HG03097 (cell line): Measurements from ENCODE around the gene ARHGEF4.

Experiments used
- ATAC-seq: cut with Tn5 transposase; IDR thresholded peaks from one replicate; pipeline ENCODE4 v1.9.1; 2021; ENCODE audit not compliant: unreplicated experiment, low FRiP score

The ARHGEF4 gene

DNA sequence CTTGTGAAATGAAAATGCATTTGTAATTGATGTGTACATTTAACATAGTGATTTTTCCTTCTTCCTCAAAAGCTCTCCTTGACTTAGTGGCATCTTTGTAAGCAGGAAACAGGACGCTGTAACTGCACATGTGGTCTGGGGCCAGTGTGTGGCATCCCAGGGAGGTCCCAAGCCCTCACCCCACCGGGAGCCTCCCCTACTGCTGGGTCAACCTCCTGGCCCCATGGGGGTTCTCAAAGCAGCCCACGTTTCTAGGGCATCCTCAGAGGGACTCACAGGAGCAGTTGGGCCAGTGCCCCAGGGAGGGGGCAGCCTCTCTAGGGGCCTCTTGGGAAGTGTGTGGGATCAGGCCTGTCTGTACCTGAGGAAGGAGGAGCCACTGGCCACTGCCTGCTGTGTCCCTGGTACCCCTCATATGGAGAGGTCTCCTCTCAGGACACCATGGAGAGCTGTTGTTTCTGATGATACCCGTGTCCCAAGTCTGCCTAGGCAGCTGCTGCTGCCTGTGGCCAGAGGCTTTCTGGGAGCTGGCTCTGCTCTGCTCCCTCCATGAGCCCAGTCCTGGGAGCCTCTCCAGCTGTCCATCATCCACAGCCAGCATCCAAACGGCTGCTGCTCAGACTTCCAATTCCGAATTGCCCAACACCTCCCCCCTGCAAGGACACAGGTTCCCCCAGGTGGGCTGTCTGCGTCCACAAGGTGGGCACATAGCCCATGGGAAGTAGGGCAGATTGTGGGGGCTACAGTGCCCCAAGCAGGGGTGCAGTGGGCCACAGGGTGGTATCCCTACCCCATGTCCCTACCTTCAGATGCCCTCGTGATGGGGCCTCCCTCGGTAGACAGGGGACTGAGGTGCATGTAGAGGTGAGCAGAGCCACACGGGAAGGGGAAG, 13.4 kb downstream of the ARHGEF4 start:
- ATAC-seq: no peak

DNA sequence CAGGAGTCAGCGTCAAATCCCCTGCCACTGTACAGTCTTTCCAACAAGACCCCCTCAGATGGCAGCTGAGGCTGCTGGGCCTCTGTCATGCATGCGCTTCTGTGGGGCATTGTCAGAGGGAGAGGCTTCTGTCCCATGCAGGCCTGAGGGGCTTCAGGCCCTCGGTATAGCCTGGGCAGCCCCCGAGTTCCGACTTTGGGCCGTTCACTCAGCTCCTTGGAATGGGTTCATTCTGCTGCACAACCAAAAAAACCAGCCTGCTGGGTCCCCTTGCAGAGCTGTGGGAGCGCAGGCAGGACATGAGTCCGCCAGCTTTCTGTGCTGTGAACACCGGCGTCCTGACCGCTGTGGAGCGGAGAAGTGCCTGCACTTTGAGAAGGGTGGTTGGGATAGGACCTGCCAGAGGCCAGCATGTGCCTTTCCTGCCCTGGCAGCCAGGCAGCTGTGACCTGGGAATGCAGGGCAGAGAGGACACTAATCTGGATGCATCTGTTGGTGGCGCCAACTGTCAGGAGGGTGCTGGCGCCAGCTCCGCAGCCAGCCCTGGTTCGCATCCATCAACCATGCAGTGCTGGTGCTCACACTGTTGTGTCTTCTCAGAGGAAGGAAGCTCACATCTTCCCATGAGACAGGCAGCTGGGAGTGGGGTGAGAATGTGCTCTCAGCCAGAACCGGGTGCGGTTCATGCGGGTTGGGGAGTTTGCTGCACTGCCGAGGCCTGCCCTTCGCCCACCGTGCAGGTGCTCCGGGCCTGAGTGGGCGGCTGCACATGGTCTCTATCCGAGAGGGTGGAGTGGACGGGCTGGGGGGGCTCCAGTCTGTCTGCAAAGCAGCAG, 14.3 kb downstream of the ARHGEF4 start:
- no peak for ATAC-seq

DNA sequence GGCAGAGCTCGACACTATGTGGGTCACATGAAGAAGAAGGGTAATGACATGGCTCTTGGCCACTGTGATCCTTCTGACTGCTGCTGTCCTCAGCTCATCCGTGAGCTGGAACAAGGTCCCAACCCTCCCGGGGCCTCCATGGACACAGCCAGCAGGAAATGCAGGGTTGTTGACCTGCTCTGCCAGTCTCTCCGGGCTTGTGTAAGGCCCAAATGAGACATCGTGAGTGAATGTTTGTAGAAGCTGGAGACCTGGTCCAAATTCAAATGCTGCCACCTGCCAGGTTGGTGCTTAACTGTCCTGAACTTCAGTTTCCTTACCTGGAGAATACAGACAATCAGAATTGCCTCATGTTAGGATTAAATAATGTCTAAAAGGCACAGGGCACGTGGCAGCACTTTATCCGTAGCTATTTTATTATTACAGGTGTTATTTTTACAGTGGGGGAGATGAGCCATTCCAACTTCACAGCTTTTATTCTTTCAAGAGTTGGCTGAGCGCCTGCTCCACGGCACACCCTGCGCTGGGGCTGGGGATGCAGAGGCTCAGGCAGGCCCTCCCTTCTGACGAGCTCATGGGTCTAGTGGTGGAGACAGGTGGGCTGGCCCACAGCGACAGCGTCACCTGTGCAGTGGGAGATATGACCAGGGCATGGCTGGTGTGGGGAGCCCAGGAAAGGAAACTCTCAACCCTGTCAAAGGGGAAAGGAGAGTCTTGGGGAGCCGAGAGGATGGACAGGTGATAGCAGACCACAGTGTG, 15.1 kb downstream of the ARHGEF4 start:
- ATAC-seq: no peak

DNA sequence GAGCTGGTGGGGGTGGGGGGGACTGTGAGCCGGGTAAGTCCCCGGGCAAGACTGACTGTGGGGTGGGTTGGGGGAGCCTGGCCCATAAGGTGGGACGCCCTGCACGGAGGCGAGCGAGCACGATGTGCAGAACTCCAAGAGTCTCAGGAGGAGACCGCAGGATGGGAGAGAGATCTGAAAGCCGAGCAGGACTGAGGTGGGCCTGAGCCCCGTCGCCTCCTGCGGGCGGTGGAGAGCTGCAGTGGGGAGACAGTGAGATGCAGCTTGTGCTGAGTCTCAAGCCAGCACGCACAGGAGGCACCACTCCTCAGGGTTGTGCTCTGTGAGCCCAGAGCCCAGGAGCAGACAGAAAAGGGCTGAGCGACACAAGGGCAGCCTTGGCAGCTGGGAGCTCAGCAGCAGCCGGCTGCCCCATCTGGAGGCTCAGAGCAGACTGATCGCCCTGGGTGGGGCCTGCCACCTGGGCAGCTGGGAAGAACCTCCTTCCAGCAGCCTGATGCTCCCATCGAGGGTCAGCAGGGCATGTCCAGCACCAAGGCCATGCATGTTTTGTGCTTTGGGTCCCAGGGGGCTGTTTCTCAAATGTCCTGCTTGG, 15.9 kb downstream of the ARHGEF4 start:
- ATAC-seq: no peak

DNA sequence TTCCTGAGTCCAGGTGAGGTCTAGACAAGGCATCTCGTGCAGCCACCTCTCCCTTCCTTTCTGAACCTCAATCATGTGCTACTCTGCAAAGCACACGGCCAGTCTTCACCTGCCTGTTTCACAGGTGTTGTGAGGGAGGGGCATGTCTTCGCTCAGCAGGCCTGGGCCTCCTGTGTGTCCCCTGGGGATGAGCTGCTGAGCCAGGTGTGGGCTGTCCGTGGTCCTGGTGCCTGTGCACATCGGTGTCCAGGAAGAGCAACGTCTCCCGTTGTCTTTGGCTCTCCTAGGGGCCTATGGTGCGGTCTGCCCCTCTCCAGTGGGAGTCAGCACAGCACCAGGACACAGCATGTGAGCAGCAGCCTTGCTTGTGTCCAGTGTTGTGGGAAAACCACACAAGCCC, 16.7 kb downstream of the ARHGEF4 start:
- no peak for ATAC-seq

DNA sequence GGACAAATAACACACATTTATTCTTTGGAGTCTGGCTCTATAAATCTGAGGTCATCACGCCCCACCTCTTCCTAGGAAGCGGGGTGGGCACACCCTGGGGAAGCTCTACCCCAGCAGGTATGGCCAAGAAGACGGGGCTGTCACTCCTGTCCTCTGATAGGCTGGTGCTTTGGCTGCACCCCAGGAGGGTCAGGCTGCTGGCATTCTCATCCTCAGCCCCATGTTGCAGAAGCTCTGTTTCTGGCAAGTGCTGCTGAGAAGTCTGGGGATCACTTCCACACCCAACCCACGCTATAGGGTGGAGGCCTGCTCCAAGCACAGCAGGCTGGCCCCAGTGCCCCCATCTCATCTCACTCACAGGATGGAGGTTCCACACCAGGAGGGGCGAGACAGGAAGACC, 17.6 kb downstream of the ARHGEF4 start:
- ATAC-seq: no peak

DNA sequence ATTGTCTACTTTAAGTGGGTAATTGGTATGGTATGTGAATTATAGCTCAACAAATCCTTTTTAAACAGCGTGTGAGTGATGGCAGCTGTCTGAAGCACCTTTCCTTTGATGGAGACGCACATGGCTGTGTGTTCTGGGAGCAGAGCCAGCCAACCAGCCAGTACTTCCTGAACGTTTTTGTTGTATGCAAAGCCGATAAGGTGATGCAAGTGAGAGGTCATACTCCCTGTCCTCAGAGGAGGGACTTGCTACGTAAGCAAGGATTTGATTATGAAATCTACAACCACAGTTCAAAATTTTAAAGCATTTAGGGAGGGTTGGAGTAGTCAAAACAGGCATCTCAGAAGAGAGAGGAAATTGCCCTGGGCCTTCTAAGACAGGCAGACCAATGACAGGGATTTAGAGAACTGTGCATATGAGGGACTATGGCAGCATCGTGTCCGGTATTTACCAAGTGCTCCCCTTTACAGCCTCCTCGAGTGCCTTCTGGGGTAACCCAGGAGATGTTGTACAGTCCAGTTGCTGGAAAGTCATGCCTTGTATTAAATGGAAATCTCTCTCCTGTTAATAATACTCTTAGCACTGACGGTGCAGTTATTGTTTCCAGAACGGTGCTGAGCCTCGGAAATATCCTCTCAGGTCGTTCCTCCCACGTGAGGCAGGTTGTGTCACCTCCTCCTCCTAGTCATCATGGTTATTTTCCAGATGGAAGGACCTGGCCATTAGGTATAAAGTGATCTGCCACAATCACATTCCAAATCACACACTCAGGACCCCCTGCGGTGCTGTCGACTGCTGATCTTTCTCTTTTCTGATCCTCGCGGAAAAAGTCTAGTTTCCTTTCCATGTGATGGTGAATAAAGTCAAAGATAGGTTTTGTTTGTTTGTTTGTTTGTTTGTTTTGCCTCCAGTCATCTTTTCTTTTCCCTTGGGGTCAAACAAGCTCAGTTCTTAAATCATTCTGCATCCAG, 28.4 kb downstream of the ARHGEF4 start:
- no peak for ATAC-seq

DNA sequence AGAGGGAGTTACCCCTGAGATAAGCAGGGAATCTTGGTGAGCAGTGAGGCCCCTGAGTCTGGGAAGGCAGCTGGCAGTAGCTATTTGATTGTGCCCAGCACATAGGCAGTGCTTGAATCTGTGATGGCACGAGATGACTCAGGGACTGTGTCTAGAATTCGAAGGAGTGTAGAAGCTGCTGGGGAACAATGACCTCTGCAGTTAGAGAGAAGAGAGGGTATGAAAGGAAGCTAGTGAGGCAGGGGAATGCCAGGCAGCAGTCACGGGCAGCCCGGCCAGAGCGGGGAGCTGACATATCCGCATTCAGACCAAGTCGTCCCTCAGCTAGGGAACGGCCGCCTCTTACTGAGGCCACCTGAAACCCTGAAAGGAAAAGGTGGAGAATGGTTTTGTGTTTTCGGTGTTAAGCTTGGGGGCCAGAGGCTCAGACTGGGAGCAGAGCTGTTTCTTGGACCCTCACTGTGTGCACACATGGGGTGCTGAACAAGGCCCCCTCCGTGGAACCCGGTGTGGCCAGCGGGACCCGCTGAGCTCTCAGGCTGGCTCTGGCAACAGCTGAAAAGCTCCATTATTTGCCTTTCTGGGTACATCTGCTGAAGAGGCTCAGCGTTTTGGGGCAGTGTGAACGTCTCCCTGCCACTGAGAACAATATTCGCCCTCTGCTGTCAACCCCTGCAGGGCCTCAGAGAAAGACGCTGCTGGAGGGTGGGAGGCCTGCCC, 32.9 kb downstream of the ARHGEF4 start:
- no peak for ATAC-seq

DNA sequence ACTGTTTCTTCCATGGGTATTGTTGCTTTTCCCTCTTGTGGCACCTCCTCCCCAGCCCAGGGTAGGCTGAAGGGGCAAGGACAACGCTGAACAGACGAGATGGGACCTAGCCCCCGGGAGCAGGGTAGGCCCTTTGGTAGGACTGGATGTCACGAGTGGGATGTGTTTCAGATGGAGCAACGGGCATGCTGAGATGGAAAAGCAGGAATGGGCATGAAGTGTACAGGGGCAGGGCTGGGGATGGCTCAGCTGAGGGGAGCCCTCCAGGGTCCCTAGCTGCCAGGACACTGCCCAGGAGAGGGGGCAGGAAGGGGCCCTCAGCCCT, 33.4 kb downstream of the ARHGEF4 start:
- no peak for ATAC-seq

DNA sequence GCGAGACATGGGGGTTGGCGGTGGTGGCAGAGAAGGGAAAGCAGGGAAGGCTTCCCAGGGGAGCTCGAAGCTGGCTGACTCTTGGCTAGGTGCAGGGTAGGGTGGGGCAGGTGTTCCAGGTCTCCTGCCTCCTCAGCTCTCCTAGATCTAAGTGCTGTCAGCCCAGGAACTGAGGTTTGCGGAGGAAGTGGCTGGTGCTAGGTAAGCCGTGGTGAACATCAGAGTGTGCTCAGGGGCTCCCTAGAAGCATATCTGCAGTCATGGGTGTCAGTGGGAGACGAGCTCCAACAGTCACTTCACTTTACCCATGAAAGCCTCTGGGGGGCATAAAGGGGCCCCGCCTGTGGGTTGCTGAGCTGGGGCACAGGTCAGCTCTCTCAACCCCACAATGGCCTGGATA, 34.1 kb downstream of the ARHGEF4 start:
- no peak for ATAC-seq

DNA sequence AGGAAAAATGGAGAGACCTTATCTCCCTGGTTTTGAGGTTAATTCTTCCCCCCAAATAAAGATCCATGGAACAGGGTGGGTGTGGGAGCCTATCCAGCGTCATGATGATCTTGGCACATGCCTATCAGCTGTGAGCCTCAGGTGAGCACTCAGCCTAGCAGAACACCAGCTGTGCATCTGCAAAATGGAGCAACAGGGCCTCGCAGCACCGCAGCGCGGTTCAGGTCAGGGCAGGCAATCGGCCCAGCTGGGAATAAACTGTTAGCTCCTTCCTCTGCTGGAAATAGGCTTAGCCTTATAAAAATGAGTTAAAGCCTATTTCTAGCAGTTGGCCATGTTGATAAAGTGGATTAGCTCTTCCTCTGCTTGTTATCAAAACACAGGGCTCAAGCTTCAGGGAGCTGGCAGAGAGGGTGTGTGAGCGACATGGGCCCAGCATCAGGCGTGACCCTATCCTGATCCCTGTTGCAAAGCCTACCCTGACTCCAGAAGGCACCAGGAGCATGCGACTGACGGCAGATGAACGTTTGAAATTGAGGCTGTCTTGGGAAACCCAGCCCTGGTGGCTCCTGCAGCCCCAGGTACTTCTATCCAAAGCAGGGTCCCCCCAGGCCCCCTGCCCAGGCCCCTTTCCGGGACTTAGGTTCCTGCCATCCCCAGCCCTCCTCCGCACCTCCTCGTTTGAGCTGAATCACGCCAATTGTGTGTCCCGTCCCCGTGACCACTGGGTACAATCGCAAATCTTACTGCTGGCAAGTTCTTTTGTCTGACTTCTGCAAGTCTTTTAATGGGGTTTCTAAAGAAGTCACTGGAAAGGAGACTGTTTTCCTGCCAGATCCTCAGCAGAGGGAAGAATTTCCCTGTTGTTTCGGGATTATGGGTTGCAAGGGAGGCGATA, 35.4 kb downstream of the ARHGEF4 start:
- ATAC-seq: no peak

DNA sequence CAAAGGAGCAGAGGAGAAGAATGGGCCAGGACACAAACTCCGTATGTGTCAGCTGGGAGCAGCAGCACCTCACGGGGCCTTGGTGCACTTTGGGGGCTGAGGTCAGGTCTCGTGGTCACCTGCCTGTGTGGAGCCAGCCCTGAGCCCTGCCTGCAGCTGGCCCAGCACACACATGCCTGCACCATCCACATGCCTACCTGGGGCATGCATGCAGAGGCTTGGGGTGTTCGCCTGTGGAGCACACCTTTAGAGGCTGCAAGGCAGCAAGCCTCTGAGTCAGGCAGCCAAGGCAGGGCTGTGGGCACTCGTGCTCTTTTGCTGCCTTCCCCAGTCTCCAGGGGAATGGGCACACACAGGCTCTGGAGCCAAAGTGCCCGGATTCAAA, 36.0 kb downstream of the ARHGEF4 start:
- no peak for ATAC-seq

DNA sequence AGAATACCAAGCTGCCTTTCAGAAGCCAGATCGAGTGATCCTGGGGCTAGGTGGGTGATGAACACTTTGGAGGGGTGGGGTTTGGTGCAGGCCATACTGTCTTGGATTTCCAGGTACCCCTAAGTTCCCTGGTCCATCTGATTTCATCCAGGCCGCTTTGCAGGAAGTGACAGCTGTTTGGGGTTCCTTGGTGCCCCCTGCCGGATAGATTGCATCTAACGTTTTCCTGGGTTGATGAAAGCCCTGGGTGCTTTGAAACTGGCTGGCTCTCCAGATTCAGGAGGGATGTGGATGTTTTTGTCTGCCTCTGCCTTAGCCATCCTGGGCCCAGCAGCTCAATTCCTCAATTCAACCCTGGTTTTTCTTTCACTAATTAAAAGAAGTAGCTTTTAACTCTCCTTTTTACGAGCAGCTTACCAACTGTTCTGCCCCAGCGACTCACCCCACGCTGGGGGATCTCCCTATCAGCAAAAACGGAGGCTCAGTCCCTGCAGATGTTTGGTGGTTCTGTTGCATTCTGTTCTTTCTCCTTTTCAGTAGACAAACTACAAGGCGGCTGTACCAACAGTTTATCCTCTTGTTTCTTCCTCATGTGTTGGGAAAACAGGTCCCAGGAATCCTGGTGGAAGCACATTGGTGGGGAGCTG, 37.1 kb downstream of the ARHGEF4 start:
- no peak for ATAC-seq

DNA sequence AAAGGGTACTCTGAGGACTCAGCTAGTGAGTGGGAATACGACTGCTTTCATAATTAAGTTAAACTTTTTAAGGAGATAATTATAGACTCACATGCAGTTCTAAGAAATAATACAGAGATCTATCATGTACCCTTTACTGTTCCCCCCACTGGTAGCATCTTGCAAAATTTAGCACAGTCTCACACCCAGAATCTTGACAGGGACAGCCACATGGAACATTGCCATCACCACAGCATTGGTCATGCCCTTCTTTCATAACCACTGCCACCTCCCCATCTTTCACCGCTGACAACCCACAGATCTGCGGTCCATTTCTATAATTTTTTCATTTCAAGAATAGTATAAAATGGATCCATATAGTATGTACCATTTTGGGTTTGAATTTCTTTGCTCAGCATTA, 37.8 kb downstream of the ARHGEF4 start:
- ATAC-seq: no peak

DNA sequence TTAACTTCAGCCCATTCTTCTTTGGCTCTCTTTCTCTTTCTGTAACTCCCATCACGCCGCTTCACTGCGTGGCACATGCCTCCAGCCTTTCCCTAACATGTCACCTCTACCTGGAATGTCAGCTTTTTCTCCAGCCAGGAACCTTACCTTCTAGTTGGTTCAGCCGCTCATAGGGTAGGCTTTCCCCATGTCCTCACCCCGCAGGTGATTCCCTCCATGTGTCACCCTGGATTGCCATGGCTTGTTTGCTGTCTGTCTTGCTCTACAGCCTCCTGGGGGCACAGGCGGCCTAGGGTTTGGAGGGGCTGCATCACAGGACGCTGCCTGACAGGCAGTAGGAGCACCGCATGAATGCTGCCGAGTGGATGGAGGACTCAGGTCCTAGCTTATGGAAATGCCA, 39.2 kb downstream of the ARHGEF4 start:
- no peak for ATAC-seq

DNA sequence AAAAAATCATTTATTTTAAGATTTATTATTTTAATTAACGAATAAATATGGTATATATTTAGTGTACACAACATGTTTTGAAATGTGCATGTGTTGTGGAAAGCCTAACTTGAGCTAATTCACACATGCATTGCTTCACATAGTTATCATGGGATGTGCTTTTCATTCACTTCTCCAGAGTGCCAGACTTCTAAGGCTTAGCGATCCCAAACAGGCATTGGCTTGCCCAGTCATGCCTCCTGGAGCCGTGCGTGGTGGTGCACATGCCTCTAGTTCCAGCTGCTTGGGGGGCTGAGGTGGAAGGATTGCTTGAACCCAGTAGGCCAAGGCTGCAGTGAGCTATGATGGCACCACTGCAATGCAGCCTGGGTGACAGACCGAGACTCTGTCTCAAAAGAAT, 40.5 kb downstream of the ARHGEF4 start:
- ATAC-seq: no peak

DNA sequence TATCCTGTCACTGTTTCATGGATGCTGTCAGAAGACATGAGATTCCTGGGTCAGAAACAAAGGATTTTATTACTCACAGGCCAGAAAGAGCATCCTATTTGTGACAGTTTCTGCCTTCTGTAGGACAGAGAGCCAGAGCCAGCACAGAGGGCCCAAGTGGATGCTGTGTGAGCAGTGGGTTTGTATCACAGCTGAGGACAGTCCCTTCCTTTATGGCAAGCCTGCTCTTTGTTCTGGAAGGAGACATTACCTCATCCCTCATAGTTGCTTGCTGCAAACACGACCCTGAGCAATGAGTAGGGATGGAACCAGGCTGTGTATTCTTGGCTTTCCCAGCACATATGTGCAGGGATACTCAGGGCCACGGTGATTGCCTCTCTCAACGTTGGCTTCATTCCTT, 41.6 kb downstream of the ARHGEF4 start:
- no peak for ATAC-seq

DNA sequence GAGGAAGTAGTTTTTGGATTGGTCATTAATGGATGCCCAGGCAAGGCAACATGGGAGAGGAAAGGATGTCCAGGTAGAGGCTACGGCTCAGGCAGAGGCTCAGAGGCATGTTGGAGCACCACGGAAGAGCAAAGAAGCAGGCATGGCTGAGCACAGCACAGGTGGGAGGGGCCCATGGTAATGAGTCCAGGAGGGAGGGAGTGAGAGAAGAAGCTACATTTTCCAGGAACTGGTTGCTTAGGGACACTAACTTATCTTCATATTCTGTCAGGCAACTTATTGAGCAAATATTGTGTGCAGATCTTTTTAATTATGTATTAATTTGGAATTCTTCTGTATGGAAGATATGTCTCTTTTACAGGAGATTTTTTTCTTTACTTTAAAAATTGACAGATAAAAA, 42.2 kb downstream of the ARHGEF4 start:
- no peak for ATAC-seq
